ENCODE measurements around the gene TRABD.
"Not testable (repeated sequence)": the region's sequence is repeated elsewhere in the genome, so short reads cannot be mapped to it uniquely, and the experiment has no call there.

TRABD gene

GRCh38 chr22:50185375-50186087 is at the start of gene TRABD:
Gene TRABD, plus strand, starts transcription at chr22:50185913. Its CDS starts 7,148 bp downstream, at chr22:50193061.
- DNase-seq (ENCODE audit: low spot score) = peak; percentile 92

DNA sequence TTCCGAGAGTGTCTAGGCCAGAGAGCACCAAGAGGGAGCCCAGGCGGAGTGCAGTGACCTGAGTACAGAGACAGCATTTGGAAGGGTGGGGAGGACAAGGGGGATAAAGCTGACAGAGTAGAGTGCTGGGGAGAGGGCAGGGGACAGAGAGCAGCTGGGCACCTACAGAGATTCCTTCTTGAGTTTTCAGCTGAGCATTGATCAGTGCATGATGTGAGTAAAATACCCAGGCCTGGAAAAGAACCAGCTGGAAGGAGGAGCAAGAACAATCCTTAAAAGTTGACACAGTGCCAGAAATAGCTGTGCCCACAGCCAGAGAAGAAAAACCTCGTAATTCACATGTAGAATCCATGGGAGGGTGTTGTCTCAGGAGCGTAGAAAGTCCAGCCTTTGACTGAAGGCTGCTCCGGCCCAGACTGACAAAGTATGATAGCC is 49.1 kb upstream of the TRABD start:
- DNase-seq (ENCODE audit: low spot score) = no peak

DNA sequence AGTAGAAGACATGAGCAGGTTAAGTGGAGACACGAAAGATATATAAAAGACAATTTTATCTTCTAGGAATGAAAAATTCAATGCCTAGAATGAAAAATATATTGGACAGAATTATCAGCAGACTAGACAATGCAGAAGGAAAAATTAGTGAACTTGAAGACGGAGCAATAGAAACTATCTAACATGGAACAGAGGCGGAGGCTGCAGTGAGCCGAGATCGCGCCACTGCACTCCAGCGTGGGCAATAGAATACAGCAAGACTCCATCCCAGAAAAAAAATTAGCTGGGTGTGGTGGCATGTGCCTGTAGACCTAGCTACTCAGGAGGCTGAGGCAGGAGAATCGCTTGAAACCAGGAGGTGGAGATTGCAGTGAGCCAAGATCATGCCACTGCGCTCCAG is 48.4 kb upstream of the TRABD start:
- not testable (repeated sequence) for DNase-seq (ENCODE audit: low spot score)

GRCh38 chr22:50138041-50138440 is 47.7 kb upstream of the TRABD start:
- no peak for DNase-seq (ENCODE audit: low spot score)

DNA sequence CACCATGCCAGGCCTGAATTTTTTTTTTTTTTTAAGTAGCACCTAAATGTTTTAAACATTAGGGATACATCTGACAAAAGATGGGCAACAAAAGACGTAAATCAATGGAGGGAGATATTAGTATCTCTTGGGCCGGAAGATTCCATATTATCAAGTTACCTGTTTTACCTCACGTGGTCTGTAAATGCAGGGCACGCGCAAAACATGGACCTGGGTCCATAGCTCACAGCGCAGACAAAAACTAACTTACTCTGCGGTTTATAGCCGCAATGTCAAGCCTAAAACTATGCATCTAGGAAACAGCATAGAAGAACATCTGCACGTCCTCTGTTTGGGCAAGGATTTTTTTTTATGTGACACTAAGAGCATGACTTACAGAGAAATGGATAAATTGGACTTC is 46.7 kb upstream of the TRABD start:
- DNase-seq (ENCODE audit: low spot score) = no peak

DNA sequence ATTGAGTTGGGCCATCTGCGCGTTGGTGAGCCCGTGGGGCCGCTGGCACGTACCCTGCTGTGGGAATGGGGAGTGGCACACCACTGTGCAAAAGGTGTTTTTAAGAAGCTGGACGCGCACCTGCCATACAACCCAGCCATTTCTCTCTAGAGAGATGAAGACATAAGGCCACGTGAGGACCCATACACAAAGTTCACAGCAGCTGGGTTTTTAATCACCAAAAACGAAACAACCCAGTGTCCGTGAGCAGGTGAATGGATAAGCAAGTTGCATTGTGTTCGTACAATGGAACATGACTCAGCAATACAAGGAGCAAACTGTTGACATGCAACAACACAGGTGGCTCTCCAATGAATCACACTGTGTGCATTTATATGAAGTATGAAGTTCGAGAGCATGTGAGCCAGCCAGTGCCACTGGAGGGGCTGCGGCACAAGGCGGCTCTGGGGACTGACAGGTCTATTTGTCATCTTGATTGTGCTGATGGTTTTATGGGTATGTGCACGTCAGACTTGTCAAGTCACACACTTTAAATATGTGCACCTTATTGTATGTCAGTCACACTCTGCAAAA is 45.8 kb upstream of the TRABD start:
- DNase-seq (ENCODE audit: low spot score) = peak; percentile 19

DNA sequence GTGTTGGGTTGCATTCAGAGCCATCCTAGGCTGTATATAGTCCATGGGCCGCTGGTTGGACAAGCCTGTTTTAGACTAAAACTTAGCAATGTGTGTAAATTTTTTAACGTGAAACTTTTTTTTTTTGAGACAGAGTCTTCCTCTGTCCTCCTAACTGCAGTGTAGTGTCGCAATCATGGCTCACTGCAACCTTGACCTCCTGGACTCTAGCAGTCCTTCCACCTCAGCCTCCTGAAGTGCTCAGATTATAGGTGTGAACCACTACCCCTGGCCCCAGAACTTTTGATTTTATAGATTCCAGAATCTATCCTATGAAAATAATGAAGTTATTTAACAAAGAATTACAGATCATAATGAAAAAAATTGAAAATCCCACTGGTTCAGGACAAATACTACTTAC is 45.1 kb upstream of the TRABD start:
- no peak for DNase-seq (ENCODE audit: low spot score)

GRCh38 chr22:50141462-50141861 is 44.3 kb upstream of the TRABD start:
- DNase-seq (ENCODE audit: low spot score) = no peak

- DNase-seq (ENCODE audit: low spot score) = no peak
Measured at GRCh38 chr22:50141891-50142363, 43.8 kb upstream of the TRABD start.

- no peak for DNase-seq (ENCODE audit: low spot score)
Measured at GRCh38 chr22:50143096-50143495, 42.6 kb upstream of the TRABD start.

DNA sequence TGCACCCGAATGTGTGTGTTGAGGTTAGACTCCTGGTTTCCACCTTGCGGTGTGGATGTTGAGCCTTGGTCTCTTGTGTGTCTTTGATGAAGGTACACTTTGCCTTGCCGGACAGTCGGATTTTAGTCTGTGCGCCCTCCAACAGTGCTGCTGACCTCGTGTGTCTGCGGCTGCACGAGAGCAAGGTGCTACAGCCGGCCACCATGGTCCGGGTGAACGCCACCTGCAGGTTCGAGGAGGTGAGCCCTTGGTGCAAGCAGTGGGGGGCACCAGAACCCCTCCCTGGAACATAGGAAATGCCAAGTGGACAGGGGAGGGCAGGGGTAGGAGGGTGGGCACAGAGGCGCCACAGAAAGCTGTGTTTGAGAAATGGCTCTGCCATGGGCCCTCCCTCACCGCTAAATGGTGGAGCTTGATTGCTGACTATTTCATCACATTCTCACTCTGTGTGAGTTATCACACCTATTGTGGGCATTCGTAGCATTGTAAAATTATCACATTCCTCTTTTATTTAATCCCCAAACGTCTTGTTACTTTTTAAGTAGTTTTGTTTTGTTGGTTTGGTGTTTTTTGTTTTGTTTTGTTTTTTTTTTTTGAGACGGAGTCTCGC is 41.6 kb upstream of the TRABD start:
- DNase-seq (ENCODE audit: low spot score) = no peak

DNA sequence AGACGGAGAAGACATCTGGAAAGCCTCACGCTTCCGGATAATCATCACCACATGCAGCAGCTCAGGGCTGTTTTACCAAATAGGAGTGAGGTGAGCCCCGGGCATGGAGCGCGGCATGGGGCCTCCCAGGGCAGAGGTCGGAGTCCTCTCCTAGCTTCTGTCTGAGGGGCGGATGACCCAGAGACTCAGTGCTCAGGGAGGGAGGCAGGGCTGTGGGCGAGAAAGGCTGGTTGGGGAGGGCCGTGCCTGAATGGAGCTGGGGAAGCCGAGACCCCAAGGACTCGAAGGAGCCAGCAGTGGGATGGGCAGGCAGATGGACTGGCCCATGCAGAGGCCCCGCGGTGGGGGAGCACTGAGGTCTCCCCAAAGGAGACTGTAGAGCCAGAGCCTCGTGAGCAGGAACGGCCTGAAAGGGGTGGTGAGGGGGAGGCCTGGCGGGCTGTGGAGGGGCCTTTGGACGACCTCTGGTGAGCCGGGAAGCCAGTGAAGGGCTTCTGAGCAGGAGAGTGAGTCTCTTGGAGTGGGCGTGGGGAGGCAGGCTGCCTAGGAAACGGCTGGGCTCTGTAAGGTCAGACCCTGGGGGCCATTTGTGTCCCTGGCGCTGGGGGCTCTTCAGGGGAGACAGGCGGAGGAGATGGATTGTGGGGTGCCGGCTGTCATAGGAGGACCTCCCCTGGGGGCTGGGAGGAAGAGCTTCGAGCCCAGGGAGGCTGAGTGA is 39.8 kb upstream of the TRABD start:
- no peak for DNase-seq (ENCODE audit: low spot score)

DNA sequence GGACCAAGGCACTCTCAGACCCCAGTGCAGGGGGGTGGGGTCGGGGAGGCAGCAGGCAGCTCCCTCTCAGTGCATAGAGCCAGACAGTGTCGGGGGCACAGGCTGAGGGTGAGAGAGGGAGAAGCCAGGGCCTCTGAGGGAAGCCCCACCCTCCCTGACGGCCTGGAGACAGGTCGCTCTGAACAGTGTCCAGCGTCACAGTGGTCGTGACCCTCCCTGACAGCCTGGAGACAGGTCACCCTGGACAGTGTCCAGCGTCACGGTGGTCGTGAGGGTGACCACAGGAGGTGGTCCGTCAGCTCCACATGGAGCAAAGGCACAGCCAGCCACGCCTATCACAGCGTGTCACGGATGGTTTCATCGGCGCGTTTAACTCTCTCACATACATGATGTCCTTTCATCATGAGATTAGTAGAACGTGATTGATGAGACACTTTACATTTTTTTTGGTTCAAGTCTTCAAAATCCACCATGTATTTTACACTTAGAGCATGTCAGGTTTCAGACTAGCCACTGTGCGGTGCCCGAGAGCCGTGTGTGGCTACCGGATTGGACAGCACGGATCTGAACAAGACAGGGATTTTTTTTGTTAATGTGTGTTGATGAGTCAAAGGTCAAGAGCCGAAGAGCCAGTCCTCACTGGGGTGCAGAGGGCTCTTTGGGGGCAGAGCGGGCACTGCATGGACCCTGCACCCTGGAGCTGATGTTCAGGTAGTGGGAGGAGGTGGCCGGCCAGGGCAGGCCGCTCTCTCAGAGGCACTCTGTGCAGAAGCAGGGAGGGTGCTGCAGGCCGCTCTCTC is 39.1 kb upstream of the TRABD start:
- peak; percentile 92 for DNase-seq (ENCODE audit: low spot score)

GRCh38 chr22:50147258-50148165 is 38.2 kb upstream of the TRABD start:
- not testable (repeated sequence) for DNase-seq (ENCODE audit: low spot score)

GRCh38 chr22:50148166-50148500 is 37.6 kb upstream of the TRABD start:
- no peak for DNase-seq (ENCODE audit: low spot score)

DNA sequence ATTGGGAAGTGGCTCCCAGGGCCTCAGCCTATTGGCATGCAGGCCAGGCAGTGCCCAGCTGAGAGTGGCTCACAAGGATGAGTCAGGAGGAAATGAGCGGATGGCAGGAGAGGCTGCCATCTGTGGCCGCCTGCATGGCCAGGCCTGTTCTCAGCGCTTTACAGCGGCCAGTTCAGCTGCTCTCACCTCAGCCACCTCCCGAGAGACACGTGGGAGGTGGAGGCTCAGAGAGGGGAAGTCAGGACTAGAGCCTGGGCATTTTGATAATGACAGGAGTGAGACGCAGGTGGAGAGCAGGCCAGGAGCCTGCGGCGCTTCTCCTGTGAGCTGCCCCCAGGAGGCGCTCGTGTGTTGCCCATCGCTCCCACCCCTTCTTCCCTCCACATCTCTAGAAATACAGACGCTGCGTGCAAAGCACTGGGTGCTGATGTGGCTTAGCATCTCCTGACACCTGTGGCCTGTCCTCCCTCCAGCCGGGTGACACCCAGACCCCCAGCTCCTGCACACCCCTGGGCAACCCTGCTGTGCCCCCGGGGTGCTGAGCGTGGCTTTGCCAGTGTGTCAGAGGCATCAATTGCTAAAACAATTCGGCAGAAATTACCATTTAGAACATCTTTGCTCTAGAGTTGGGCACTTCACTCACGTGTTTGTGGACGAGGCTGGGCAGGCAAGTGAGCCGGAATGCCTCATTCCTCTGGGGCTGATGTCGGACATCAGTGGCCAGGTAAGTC is 36.6 kb upstream of the TRABD start:
- peak; percentile 89 for DNase-seq (ENCODE audit: low spot score)

GRCh38 chr22:50150161-50151129 is 35.3 kb upstream of the TRABD start:
- DNase-seq (ENCODE audit: low spot score) = peak; percentile 11

DNA sequence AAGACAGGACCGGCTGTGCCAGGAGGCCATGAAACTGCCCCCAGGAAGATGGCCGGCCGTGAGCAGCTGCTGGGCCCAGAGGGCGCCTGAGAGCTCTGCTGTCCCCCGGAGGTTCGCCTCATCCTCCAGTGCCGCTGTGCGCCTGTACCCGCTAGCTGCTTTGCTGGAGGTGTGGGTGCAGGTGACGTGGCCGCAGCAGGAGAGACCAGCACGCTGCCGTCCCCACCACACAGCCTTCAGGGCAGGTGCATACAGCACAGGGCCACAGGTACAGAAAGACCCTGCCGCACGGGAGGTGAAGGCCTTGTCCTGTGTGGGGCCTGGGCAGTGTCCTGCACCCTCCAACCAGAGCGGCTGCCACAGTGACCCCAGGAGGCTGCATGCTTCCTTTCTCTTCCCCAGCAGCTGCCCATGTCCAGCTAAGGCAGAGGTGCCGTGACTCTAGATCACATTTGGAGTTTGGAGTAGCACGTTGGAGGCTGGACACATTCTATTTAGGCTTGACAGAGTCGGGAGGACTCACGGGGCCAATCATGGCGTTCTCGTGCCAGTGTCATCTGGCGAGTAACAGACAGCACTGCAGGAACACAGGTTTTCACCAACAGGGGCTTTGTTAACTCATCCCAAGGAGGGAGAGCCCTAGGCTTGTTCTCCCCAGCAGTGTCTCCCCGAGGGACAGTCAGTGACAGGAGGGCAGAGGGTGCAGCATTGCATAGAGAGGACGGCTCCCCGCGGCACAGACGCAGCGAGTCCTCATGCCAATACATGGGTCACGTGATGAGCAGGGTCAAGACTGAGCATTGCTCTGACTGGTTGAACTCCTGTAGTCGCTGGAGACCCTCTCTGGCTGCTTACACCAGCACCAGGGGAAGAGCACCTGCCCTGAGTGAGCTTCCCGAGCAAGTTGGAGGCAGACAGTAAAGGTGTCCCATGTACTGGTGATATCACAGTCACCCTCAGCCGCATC is 33.9 kb upstream of the TRABD start:
- DNase-seq (ENCODE audit: low spot score) = no peak

All from RKO (cell line).